HepG2 (cell line): ENCODE measurements around the gene PAIP2. TPM values are rescaled to one million over a fixed set of nuclear protein-coding genes. Genes with fewer than 3 reads are reported as not detected.

Experiments used
- ATAC-seq: fragments of 200-7000 bp; cut with Tn5 transposase; 3 replicates; pipeline ENCODE4 v1.9.1; 2020; ENCODE audit warnings: mild to moderate bottlenecking, moderate library complexity
- BruUV-seq: library from RNA; stranded (reverse); fragments of 400-500 nt; replicated peaks from 2 replicates; lab custom pipeline; 2021; lab: Mats Ljungman, UMichigan
- CTCF ChIA-PET: fragments of 300-600 bp; formaldehyde crosslinking; extraction: SDS; loops from one replicate; lab custom pipeline; 2021; ENCODE audit warnings: low total read pairs, inconsistent platforms, low intra/inter-chr PET ratio; lab: Yijun Ruan, JAX
- POLR2A ChIA-PET: fragments of 350-600 bp; sonication (Branson Sonifier 250); formaldehyde crosslinking; loops from one replicate; lab custom pipeline; 2020; ENCODE audit warnings: antibody characterized with exemption, inconsistent platforms; lab: Yijun Ruan, JAX
- DNase-seq: peaks from one replicate; pipeline ENCODE4 v3.0.0-alpha.2; 2015; ENCODE audit warnings: low spot score
- FAIRE-seq: peaks from 3 replicates; lab custom pipeline; 2011; peaks lifted over from hg19 to GRCh38; lab: Jason Lieb, UNC
- H2AFZ ChIP-seq: one replicate; pipeline ENCODE4 v1.6.1; 2011; ENCODE audit warnings: low read length, inconsistent platforms
- H3K27ac ChIP-seq: fragments of 300-600 bp; 3 replicates; pipeline ENCODE4 v1.8.0; 2011; ENCODE audit warnings: mixed run types, mild to moderate bottlenecking, mixed read lengths, low read length, inconsistent platforms; ENCODE audit not compliant: insufficient read depth; ENCODE audit errors: extremely low read length
- H3K27me3 ChIP-seq, 2 experiments: fragments of 200-600 bp in 1 of 2; 2 replicates in 1 of 2; 3 replicates in 1 of 2; pipeline versions ENCODE4 v1.6.0 to v1.8.0; 2011; ENCODE audit warnings: low read length in 2 of 2, mild to moderate bottlenecking in 2 of 2, moderate library complexity in 2 of 2, inconsistent platforms in 1 of 2; ENCODE audit not compliant: insufficient read depth in 2 of 2, control insufficient read depth in 1 of 2
- H3K36me3 ChIP-seq, 2 experiments: fragments of 200-600 bp in 1 of 2; replicated peaks in 1 of 2; 2 replicates in 1 of 2; 3 replicates in 1 of 2; pipeline versions ENCODE4 v1.5.1 to v1.8.0; 2011; ENCODE audit warnings: low read length in 2 of 2, inconsistent platforms in 1 of 2; ENCODE audit not compliant: insufficient read depth in 2 of 2, control insufficient read depth in 1 of 2
- H3K4me1 ChIP-seq: 2 replicates; pipeline ENCODE4 v1.5.1; 2012; ENCODE audit warnings: low read length, inconsistent platforms; ENCODE audit not compliant: insufficient read depth
- H3K4me2 ChIP-seq: 2 replicates; pipeline ENCODE4 v1.6.0; 2011; ENCODE audit warnings: low read depth, low read length, inconsistent platforms
- H3K4me3 ChIP-seq, 3 experiments: fragments of 200-600 bp in 1 of 3; sonication (generic), shearing (Covaris generic) in 1 of 3; replicated peaks in 1 of 3; 2 replicates each; pipeline ENCODE4 v1.5.1; 2011 to 2016; ENCODE audit warnings: low read length in 3 of 3, inconsistent platforms in 2 of 3, low read depth in 2 of 3, mild to moderate bottlenecking in 2 of 3, control low read depth in 1 of 3, mixed read lengths in 1 of 3; ENCODE audit not compliant: insufficient read depth in 1 of 3
- H3K79me2 ChIP-seq: one replicate; pipeline ENCODE4 v1.6.1; 2011; ENCODE audit warnings: low read length, inconsistent platforms; ENCODE audit not compliant: insufficient read depth
- H3K9ac ChIP-seq: 2 replicates; pipeline ENCODE4 v1.6.0; 2011; ENCODE audit warnings: mild to moderate bottlenecking, low read depth, low read length, inconsistent platforms; ENCODE audit not compliant: insufficient read depth
- H3K9me3 ChIP-seq: 2 replicates; pipeline ENCODE4 v1.5.1; 2012; ENCODE audit warnings: mild to moderate bottlenecking, low read length
- H4K20me1 ChIP-seq: 2 replicates; pipeline ENCODE4 v1.6.0; 2011; ENCODE audit warnings: inconsistent platforms, mild to moderate bottlenecking, low read length, moderate library complexity; ENCODE audit not compliant: insufficient read depth
- CENPT ChIP-seq: sonication (generic); formaldehyde crosslinking; IDR thresholded peaks from 2 replicates; pipeline ENCODE4 v1.8.0; 2022; ENCODE audit warnings: low read depth, mild to moderate bottlenecking, moderate library complexity, missing genetic modification reagents
- DNMT3B ChIP-seq: conservative IDR thresholded peaks from 2 replicates; pipeline ENCODE4 v1.6.1; 2016; ENCODE audit warnings: missing biosample characterization, control low read depth
- GABPA ChIP-seq, 2 experiments: IDR thresholded peaks; 2 replicates each; pipeline ENCODE4 v1.6.1; 2011 to 2016; ENCODE audit warnings: low read depth in 2 of 2, low read length in 1 of 2, missing biosample characterization in 1 of 2, missing genetic modification characterization in 1 of 2
- KMT2B ChIP-seq: IDR thresholded peaks from 2 replicates; pipeline ENCODE4 v1.6.1; 2016; ENCODE audit warnings: missing genetic modification reagents, missing compliant biosample characterization
- MAFK ChIP-seq, 2 experiments: IDR thresholded peaks in 1 of 2; conservative IDR thresholded peaks in 1 of 2; 2 replicates each; pipeline ENCODE4 v1.6.1; 2011; ENCODE audit warnings: improper control_type of control experiment in 2 of 2, low read length in 2 of 2
- MEIS2 ChIP-seq: sonication (generic); formaldehyde crosslinking; IDR thresholded peaks from 2 replicates; pipeline ENCODE4 v1.9.0; 2021; ENCODE audit warnings: mild to moderate bottlenecking, missing genetic modification reagents
- REL ChIP-seq: sonication (generic); formaldehyde crosslinking; conservative IDR thresholded peaks from 2 replicates; pipeline ENCODE4 v1.8.0; 2022; ENCODE audit warnings: mild to moderate bottlenecking, missing genetic modification reagents, moderate library complexity
- SCMH1 ChIP-seq: sonication (generic); formaldehyde crosslinking; IDR thresholded peaks from 2 replicates; pipeline ENCODE4 v1.9.0; 2021; ENCODE audit warnings: missing genetic modification reagents, mild to moderate bottlenecking, borderline replicate concordance
- SKI ChIP-seq: fragments of 450-650 bp; IDR thresholded peaks from one replicate; pipeline ENCODE4 v1.6.1; 2018; ENCODE audit warnings: mild to moderate bottlenecking; ENCODE audit not compliant: partially characterized antibody
- TAF1 ChIP-seq: sonication (generic); formaldehyde crosslinking; IDR thresholded peaks from 2 replicates; pipeline ENCODE4 v1.4.0; 2020; ENCODE audit warnings: missing genetic modification reagents
- TCF7 ChIP-seq: sonication (generic); IDR thresholded peaks from 2 replicates; pipeline ENCODE4 v1.6.1; 2016; ENCODE audit warnings: antibody characterized with exemption, low read depth
- ZFP1 ChIP-seq: IDR thresholded peaks from 2 replicates; pipeline ENCODE4 v1.6.1; 2016
- ZNF572 ChIP-seq: sonication (generic); formaldehyde crosslinking; IDR thresholded peaks from 2 replicates; pipeline ENCODE4 v1.5.1; 2020; ENCODE audit warnings: mild to moderate bottlenecking, missing genetic modification reagents
- WGBS: methylation state at CpG from one replicate; pipeline ENCODE4 v1.1.6; 2017; ENCODE audit warnings: low lambda C conversion rate; 5-methylcytosine and 5-hydroxymethylcytosine counted together
- in situ Hi-C: cut with HindIII; loops from 2 replicates; pipeline ENCODE4 v1.10.0; 2017; ENCODE audit warnings: low pct_unique_long_range_greater_than_20kb; ENCODE audit not compliant: extremely low pct_ligation_motif_present
- intact Hi-C: fragments of 100-400 bp; cut with micrococcal nuclease; formaldehyde crosslinking; loops from one replicate; pipeline ENCODE4 v1.10.0; 2022; ENCODE audit not compliant: unreplicated experiment
- polyA plus RNA-seq, 8 experiments: library from polyadenylated mRNA; depleted of rRNA in 3 of 8; stranded (reverse) in 7 of 8; unstranded in 1 of 8; fragments of >200 nt; fragmentation: Illumina TruSeq in 4 of 8; extraction: Trizol in 4 of 8; gene quantifications; 2 replicates each; pipeline versions ENCODE4 v1.2.1 to v1.2.3, GENCODE V29; 2011 to 2016; ENCODE audit warnings: low read depth in 4 of 8, missing spikeins in 1 of 8, mixed read lengths in 1 of 8; ENCODE audit not compliant: insufficient read depth in 1 of 8
- total RNA-seq, 5 experiments: library from RNA; depleted of rRNA; stranded (reverse); fragments of >200 nt; fragmentation: Illumina TruSeq; extraction: Trizol; gene quantifications; 2 replicates each; pipeline ENCODE4 v1.2.3, GENCODE V29; 2016; ENCODE audit warnings: low read depth in 1 of 5
- TF ChIP-seq, protein P1 (sequence below): sonication (generic); formaldehyde crosslinking; IDR thresholded peaks from 2 replicates; pipeline ENCODE4 v1.4.0; 2020; ENCODE audit warnings: missing genetic modification reagents

Gene PAIP2
- total and polyA plus RNA-seq, 2 of the 13 experiments (the other 11 are each of a cell fraction or from before 2014, with no cell fraction given) = 61.5 to 76.3 TPM

DNA sequence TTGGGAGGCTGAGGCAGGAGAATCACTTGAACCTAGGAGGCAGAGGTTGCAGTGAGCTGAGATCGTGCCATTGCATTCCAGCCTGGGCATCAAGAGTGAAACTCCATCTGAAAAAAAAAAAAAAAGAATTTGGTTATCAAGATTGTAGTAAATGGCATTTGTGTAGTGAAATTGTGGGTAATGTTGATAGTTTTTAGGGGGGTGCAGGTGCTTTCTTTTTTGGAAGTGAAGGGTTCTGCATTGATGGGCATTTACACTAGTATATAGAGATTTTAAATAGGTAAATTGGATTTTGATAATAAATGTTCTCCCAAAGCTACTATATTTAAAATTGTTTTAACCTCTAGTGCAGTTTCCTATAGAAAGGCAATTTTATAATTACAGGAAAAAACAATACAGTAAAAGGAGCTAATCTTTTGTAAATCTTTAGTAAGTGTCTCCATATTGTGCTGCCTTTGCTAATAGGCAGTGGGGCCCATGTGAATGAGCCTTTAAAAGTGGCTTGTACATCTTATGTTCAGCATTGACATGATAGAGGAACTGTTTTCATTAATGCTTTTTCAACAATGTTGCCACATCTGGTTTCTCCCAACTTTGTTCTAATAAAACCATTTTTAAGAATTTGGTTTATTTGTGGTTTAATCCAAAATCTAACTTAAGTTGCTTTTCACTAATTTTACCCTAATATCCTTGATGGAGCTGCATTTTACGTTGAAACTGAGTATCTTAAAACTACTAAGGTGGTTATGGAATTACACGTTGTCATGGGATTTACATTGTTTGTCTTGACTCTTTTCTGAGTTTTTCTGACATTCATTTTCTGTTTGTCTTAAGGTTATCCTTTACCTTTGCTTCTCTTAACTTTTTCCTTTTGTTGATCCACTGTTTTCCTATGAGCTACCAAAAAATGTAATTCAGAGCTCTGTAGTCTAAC is 37.0 kb upstream of the PAIP2 start:
- Histone ChIP-seq H3K4me3 (peak overlapping the region in 2 of 3 experiments; percentile 27 to 31; a peak in 2 of 6 replicates), H3K9ac (no peak overlapping the region), H3K4me2 (peak overlapping the region; percentile 40; the same call in 1 of the 2 replicates), H3K4me1 (peaks cover 93% of the 10 kb centered on the region), H3K27me3 (no peaks in the 10 kb centered on the region), H2AFZ (no peak overlapping the region), H3K27ac (peak overlapping the region; percentile 12), H4K20me1 (peaks cover 100% of the 10 kb centered on the region), H3K79me2 (peaks cover 99% of the 10 kb centered on the region), H3K36me3 (peaks cover 1 to 16% of the 10 kb centered on the region in 2 experiments; a peak in 3 of 5 replicates), H3K9me3 (no peaks in the 10 kb centered on the region)
- FAIRE-seq (no peak), DNase-seq (no peak), ATAC-seq (no peak)
- POLR2A ChIA-PET = interaction anchor here (1.2 to 2.3 kb wide), 2 partner anchors 11 to 37 kb away, joined by 4 to 8 read pairs; partner anchors contain the start of genes MATR3 and PAIP2
- BruUV-seq = no TSS peak
- CTCF ChIA-PET = no interaction called here
- WGBS = 26% methylated on average over 3 of the region's 3 CpGs
- intact Hi-C loops = no loop called here
- in situ Hi-C loops = no loop called here
- no peak for TF ChIP-seq ZNF572 (CRISPR knock-in tag)
- no peak for TF ChIP-seq REL (CRISPR knock-in tag)
- TF ChIP-seq, protein P1, sequence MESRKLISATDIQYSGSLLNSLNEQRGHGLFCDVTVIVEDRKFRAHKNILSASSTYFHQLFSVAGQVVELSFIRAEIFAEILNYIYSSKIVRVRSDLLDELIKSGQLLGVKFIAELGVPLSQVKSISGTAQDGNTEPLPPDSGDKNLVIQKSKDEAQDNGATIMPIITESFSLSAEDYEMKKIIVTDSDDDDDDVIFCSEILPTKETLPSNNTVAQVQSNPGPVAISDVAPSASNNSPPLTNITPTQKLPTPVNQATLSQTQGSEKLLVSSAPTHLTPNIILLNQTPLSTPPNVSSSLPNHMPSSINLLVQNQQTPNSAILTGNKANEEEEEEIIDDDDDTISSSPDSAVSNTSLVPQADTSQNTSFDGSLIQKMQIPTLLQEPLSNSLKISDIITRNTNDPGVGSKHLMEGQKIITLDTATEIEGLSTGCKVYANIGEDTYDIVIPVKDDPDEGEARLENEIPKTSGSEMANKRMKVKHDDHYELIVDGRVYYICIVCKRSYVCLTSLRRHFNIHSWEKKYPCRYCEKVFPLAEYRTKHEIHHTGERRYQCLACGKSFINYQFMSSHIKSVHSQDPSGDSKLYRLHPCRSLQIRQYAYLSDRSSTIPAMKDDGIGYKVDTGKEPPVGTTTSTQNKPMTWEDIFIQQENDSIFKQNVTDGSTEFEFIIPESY = no peak
- TF ChIP-seq MAFK (conservative IDR thresholded peaks at IDR 0.05 in 1 of 2, IDR thresholded peaks at IDR 0.05 in 1 of 2; ENCODE audit: low read length in 2 of 2) = no peak
- TF ChIP-seq TCF7 = no peak
- no peak for TF ChIP-seq DNMT3B (CRISPR knock-in tag)
- TF ChIP-seq SCMH1 (CRISPR knock-in tag) = no peak
- TF ChIP-seq GABPA (IDR thresholded peaks at IDR 0.05; ENCODE audit: low read depth, low read length) = no peak
- TF ChIP-seq GABPA (CRISPR knock-in tag; IDR thresholded peaks at IDR 0.05; ENCODE audit: low read depth) = no peak
- no peak for TF ChIP-seq CENPT (CRISPR knock-in tag)
- no peak for TF ChIP-seq MEIS2 (CRISPR knock-in tag)
- no peak for TF ChIP-seq SKI
- no peak for TF ChIP-seq ZFP1 (CRISPR knock-in tag)
- no peak for TF ChIP-seq TAF1 (CRISPR knock-in tag)
- no peak for TF ChIP-seq KMT2B (CRISPR knock-in tag)
